ENCODE results near the gene CIP2A. TPM values are rescaled to one million over a fixed set of nuclear protein-coding genes. Genes with fewer than 3 reads are reported as not detected.
A peak's percentile ranks its signal among the peaks of the same experiment; 100 is the strongest.
"Not testable (repeated sequence)": the region's sequence is repeated elsewhere in the genome, so short reads cannot be mapped to it uniquely, and the experiment has no call there.

The CIP2A gene
- 8.2 TPM for total RNA-seq (ENCODE audit: unreplicated experiment)
- long read RNA-seq, partial matches to known transcripts = 4 of 4 reads
- long read RNA-seq, other reads (novel, unspliced or antisense) = 0 of 4 reads

GRCh38 chr3:108589081-108589997, at the start of gene CIP2A, which contains the start of gene DZIP3:
Gene CIP2A, minus strand, starts transcription at chr3:108589438. Its CDS starts 63 bp downstream, at chr3:108589375.
Gene DZIP3, plus strand, starts transcription at chr3:108589722. Its CDS starts 15,685 bp downstream, at chr3:108605407.
- Mint-ChIP-seq H3K27me3 (ENCODE audit: unreplicated experiment) (peaks cover 4% of the 10 kb centered on the region), H3K27ac (ENCODE audit: unreplicated experiment) (peak within 1 kb of the TSS; percentile 99), H3K9me3 (ENCODE audit: unreplicated experiment) (peaks cover 2% of the 10 kb centered on the region), H3K36me3 (ENCODE audit: unreplicated experiment) (no peaks in the 10 kb centered on the region), H3K4me1 (ENCODE audit: low read depth, unreplicated experiment) (peaks cover 13% of the 10 kb centered on the region), H3K4me3 (ENCODE audit: unreplicated experiment) (peak within 1 kb of the TSS; percentile 98)
- peak; percentile 98 for DNase-seq
- TF ChIP-seq CTCF (IDR thresholded peaks at IDR 0.05; ENCODE audit: partially characterized antibody, unreplicated experiment) = no peak

GRCh38 chr3:108629974-108630373, 40.7 kb upstream of the CIP2A start:
- Mint-ChIP-seq H3K4me3 (ENCODE audit: unreplicated experiment) (no peak overlapping the region), H3K9me3 (ENCODE audit: unreplicated experiment) (peaks cover 1% of the 10 kb centered on the region), H3K27me3 (ENCODE audit: unreplicated experiment) (no peaks in the 10 kb centered on the region), H3K27ac (ENCODE audit: unreplicated experiment) (no peak overlapping the region), H3K4me1 (ENCODE audit: low read depth, unreplicated experiment) (no peaks in the 10 kb centered on the region), H3K36me3 (ENCODE audit: unreplicated experiment) (no peaks in the 10 kb centered on the region)
- DNase-seq = no peak
- TF ChIP-seq CTCF (IDR thresholded peaks at IDR 0.05; ENCODE audit: partially characterized antibody, unreplicated experiment) = no peak

GRCh38 chr3:108623504-108623903, 34.3 kb upstream of the CIP2A start:
- no peak for TF ChIP-seq CTCF (IDR thresholded peaks at IDR 0.05; ENCODE audit: partially characterized antibody, unreplicated experiment)
- H3K36me3 Mint-ChIP-seq (ENCODE audit: unreplicated experiment) = no peaks in the 10 kb centered on the region
- no peak overlapping the region for H3K4me3 Mint-ChIP-seq (ENCODE audit: unreplicated experiment)
- H3K9me3 Mint-ChIP-seq (ENCODE audit: unreplicated experiment) = no peaks in the 10 kb centered on the region
- DNase-seq = no peak
- H3K4me1 Mint-ChIP-seq (ENCODE audit: low read depth, unreplicated experiment) = no peaks in the 10 kb centered on the region
- no peaks in the 10 kb centered on the region for H3K27me3 Mint-ChIP-seq (ENCODE audit: unreplicated experiment)
- H3K27ac Mint-ChIP-seq (ENCODE audit: unreplicated experiment) = no peak overlapping the region

GRCh38 chr3:108620250-108620649, 31.0 kb upstream of the CIP2A start:
- no peak overlapping the region for H3K4me3 Mint-ChIP-seq (ENCODE audit: unreplicated experiment)
- TF ChIP-seq CTCF (IDR thresholded peaks at IDR 0.05; ENCODE audit: partially characterized antibody, unreplicated experiment) = no peak
- no peaks in the 10 kb centered on the region for H3K4me1 Mint-ChIP-seq (ENCODE audit: low read depth, unreplicated experiment)
- H3K36me3 Mint-ChIP-seq (ENCODE audit: unreplicated experiment) = no peaks in the 10 kb centered on the region
- no peak overlapping the region for H3K27ac Mint-ChIP-seq (ENCODE audit: unreplicated experiment)
- H3K9me3 Mint-ChIP-seq (ENCODE audit: unreplicated experiment) = no peaks in the 10 kb centered on the region
- no peaks in the 10 kb centered on the region for H3K27me3 Mint-ChIP-seq (ENCODE audit: unreplicated experiment)
- DNase-seq = no peak

GRCh38 chr3:108616090-108616489, 26.9 kb upstream of the CIP2A start:
- H3K27me3 Mint-ChIP-seq (ENCODE audit: unreplicated experiment); H3K27ac Mint-ChIP-seq (ENCODE audit: unreplicated experiment); H3K4me1 Mint-ChIP-seq (ENCODE audit: low read depth, unreplicated experiment); H3K4me3 Mint-ChIP-seq (ENCODE audit: unreplicated experiment); DNase-seq; H3K9me3 Mint-ChIP-seq (ENCODE audit: unreplicated experiment); H3K36me3 Mint-ChIP-seq (ENCODE audit: unreplicated experiment): not testable (repeated sequence)
